SK-N-SH treated with all-trans-retinoic acid at 6 μM for 48 hours (cell line): Measurements from ENCODE around the gene HEMK1.

Source experiments
- ATAC-seq: fragments of 200-7000 bp; cut with Tn5 transposase; 3 replicates; pipeline ENCODE4 v1.9.1; 2020; ENCODE audit warnings: mild to moderate bottlenecking, moderate library complexity
- ARNTL ChIP-seq: fragments of 450-650 bp; formaldehyde crosslinking; IDR thresholded peaks from 2 replicates; pipeline ENCODE4 v1.5.0; 2020; ENCODE audit warnings: low read depth, mild to moderate bottlenecking, moderate library complexity, borderline replicate concordance
- BACH2 ChIP-seq: fragments of 250-450 bp; sonication (Bioruptor Pico); IDR thresholded peaks from 2 replicates; pipeline ENCODE4 v1.9.0; 2021; ENCODE audit warnings: mild to moderate bottlenecking, borderline replicate concordance
- CSDC2 ChIP-seq: fragments of 250-450 bp; sonication (Bioruptor Pico); IDR thresholded peaks from 2 replicates; pipeline ENCODE4 v1.5.0; 2020; ENCODE audit warnings: mild to moderate bottlenecking, moderate library complexity
- ESRRG ChIP-seq: fragments of 250-450 bp; sonication (Bioruptor Pico); IDR thresholded peaks from 2 replicates; pipeline ENCODE4 v1.6.1; 2021; ENCODE audit warnings: mild to moderate bottlenecking
- GLIS3 ChIP-seq: fragments of 250-450 bp; sonication (Bioruptor Pico); IDR thresholded peaks from 2 replicates; pipeline ENCODE4 v1.5.0; 2020; ENCODE audit warnings: mild to moderate bottlenecking, moderate library complexity
- ISL1 ChIP-seq: fragments of 250-450 bp; sonication (Bioruptor Pico); IDR thresholded peaks from 2 replicates; pipeline ENCODE4 v2.1.2; 2022; ENCODE audit warnings: mild to moderate bottlenecking, moderate library complexity
- OSR1 ChIP-seq: fragments of 250-450 bp; sonication (Bioruptor Pico); IDR thresholded peaks from 2 replicates; pipeline ENCODE4 v1.8.0; 2022; ENCODE audit warnings: moderate library complexity, mild to moderate bottlenecking, inconsistent platforms
- PATZ1 ChIP-seq: fragments of 250-450 bp; sonication (Bioruptor Pico); IDR thresholded peaks from 2 replicates; pipeline ENCODE4 v1.8.0; 2020; ENCODE audit warnings: mild to moderate bottlenecking, moderate library complexity, borderline replicate concordance
- PPARA ChIP-seq: fragments of 250-450 bp; sonication (Bioruptor Pico); IDR thresholded peaks from 2 replicates; pipeline ENCODE4 v1.5.0; 2020; ENCODE audit warnings: mild to moderate bottlenecking, borderline replicate concordance
- RARB ChIP-seq: fragments of 250-450 bp; sonication (Bioruptor Pico); IDR thresholded peaks from 2 replicates; pipeline ENCODE4 v1.8.0; 2021; ENCODE audit warnings: mild to moderate bottlenecking, moderate library complexity
- SNAI2 ChIP-seq: fragments of 250-450 bp; sonication (Bioruptor Pico); IDR thresholded peaks from 2 replicates; pipeline ENCODE4 v1.5.0; 2020; ENCODE audit warnings: mild to moderate bottlenecking, moderate library complexity
- TOX ChIP-seq: fragments of 250-450 bp; sonication (Bioruptor Pico); IDR thresholded peaks from 2 replicates; pipeline ENCODE4 v1.8.0; 2021; ENCODE audit warnings: mild to moderate bottlenecking, moderate library complexity, borderline replicate concordance
- TSHZ2 ChIP-seq: fragments of 250-450 bp; sonication (Bioruptor Pico); IDR thresholded peaks from 2 replicates; pipeline ENCODE4 v1.5.0; 2020; ENCODE audit warnings: mild to moderate bottlenecking, moderate library complexity
- ZC3H10 ChIP-seq: fragments of 250-450 bp; sonication (Bioruptor Pico); IDR thresholded peaks from 2 replicates; pipeline ENCODE4 v1.5.1; 2021; ENCODE audit warnings: mild to moderate bottlenecking, moderate library complexity
- ZFP30 ChIP-seq: fragments of 450-650 bp; formaldehyde crosslinking; IDR thresholded peaks from 2 replicates; pipeline ENCODE4 v1.5.0; 2022; ENCODE audit warnings: mild to moderate bottlenecking, moderate library complexity
- ZNF565 ChIP-seq: fragments of 450-650 bp; formaldehyde crosslinking; conservative IDR thresholded peaks from 2 replicates; pipeline ENCODE4 v1.5.0; 2020; ENCODE audit warnings: low read depth, mild to moderate bottlenecking, moderate library complexity
- ZNF70 ChIP-seq: fragments of 450-650 bp; formaldehyde crosslinking; IDR thresholded peaks from 2 replicates; pipeline ENCODE4 v1.5.0; 2020; ENCODE audit warnings: mild to moderate bottlenecking, moderate library complexity
- ZNF8 ChIP-seq: fragments of 450-650 bp; formaldehyde crosslinking; IDR thresholded peaks from 2 replicates; pipeline ENCODE4 v1.5.0; 2020; ENCODE audit warnings: mild to moderate bottlenecking, moderate library complexity
- TF ChIP-seq, protein P1 (sequence below): fragments of 250-450 bp; sonication (Bioruptor Pico); IDR thresholded peaks from 2 replicates; pipeline ENCODE4 v1.8.0; 2021; ENCODE audit warnings: low read depth, mild to moderate bottlenecking, moderate library complexity, borderline replicate concordance
- TF ChIP-seq, protein P2 (sequence below): fragments of 250-450 bp; sonication (Bioruptor Pico); IDR thresholded peaks from 2 replicates; pipeline ENCODE4 v1.5.1; 2020; ENCODE audit warnings: low read depth, mild to moderate bottlenecking, moderate library complexity

Gene HEMK1

DNA sequence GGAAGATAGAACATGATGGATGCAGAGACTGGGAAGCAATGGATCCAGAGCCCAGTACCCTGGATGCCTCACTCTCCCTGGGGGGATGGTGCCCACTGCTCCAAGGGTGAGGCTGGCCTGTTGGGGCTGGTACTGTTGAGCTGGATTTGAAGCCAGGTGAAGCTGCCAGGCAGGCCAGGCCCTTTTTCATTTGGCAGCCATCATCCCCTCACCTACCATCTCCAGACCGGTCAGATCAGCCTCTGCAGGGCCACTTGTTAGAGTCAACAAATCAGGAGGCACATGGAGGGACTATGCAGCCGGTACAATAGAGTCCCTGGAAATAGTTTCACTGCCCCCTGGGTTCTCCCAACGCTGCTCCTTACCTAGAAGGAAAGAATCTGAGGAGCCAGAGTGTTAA, 53.6 kb downstream of the HEMK1 start:
- no peak for ATAC-seq
- TF ChIP-seq GLIS3 = no peak
- TF ChIP-seq ZNF8 (CRISPR knock-in tag) = no peak
- TF ChIP-seq ZC3H10 (CRISPR knock-in tag) = no peak
- TF ChIP-seq TSHZ2 (CRISPR knock-in tag) = no peak
- TF ChIP-seq OSR1 (CRISPR knock-in tag) = no peak
- TF ChIP-seq ZFP30 (CRISPR knock-in tag) = no peak
- TF ChIP-seq ARNTL = no peak

DNA sequence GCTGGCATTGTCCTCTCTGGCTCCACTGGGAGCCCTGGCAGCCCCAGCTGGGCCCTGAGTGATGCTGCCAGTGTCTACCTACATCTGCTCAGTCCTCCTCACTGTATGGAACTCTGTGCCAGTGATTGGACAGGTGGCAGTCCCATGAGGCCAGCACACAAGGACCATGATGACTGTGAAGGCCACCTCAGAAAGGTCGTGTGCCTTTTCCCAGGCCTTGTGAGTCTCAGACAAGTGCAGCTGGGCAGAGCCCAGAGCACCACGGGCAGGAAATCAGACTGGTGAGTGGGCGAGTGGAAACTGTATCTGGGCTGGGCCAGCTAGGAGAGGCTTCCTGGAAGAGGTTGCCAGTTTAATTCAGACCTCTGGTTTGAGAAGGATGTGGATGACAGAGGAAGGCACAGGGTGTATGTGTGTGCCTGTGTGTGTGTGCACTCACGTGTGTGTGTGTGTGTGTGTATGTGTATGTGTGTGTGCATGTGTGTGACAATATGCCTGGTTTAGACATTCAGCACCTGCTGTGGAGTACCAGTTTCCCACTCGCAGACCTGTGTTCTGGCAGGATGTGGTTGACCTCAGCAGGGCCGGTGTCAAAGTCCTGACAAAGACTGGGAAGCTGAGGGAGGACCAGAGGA, 54.6 kb downstream of the HEMK1 start:
- no peak for TF ChIP-seq GLIS3
- TF ChIP-seq, protein P1, sequence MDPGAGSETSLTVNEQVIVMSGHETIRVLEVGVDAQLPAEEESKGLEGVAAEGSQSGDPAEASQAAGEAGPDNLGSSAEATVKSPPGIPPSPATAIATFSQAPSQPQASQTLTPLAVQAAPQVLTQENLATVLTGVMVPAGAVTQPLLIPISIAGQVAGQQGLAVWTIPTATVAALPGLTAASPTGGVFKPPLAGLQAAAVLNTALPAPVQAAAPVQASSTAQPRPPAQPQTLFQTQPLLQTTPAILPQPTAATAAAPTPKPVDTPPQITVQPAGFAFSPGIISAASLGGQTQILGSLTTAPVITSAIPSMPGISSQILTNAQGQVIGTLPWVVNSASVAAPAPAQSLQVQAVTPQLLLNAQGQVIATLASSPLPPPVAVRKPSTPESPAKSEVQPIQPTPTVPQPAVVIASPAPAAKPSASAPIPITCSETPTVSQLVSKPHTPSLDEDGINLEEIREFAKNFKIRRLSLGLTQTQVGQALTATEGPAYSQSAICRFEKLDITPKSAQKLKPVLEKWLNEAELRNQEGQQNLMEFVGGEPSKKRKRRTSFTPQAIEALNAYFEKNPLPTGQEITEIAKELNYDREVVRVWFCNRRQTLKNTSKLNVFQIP (CRISPR knock-in tag) = no peak
- no peak for TF ChIP-seq ISL1
- no peak for TF ChIP-seq ZNF8 (CRISPR knock-in tag)
- no peak for TF ChIP-seq ESRRG (CRISPR knock-in tag)
- no peak for TF ChIP-seq ZNF565 (CRISPR knock-in tag)
- no peak for TF ChIP-seq RARB (CRISPR knock-in tag)
- TF ChIP-seq BACH2 (CRISPR knock-in tag) = no peak
- no peak for TF ChIP-seq CSDC2 (CRISPR knock-in tag)
- TF ChIP-seq, protein P2, sequence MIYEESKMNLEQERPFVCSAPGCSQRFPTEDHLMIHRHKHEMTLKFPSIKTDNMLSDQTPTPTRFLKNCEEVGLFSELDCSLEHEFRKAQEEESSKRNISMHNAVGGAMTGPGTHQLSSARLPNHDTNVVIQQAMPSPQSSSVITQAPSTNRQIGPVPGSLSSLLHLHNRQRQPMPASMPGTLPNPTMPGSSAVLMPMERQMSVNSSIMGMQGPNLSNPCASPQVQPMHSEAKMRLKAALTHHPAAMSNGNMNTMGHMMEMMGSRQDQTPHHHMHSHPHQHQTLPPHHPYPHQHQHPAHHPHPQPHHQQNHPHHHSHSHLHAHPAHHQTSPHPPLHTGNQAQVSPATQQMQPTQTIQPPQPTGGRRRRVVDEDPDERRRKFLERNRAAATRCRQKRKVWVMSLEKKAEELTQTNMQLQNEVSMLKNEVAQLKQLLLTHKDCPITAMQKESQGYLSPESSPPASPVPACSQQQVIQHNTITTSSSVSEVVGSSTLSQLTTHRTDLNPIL (CRISPR knock-in tag) = no peak
- no peak for TF ChIP-seq OSR1 (CRISPR knock-in tag)
- no peak for TF ChIP-seq ARNTL
- no peak for TF ChIP-seq ZFP30 (CRISPR knock-in tag)
- no peak for TF ChIP-seq TOX
- TF ChIP-seq TSHZ2 (CRISPR knock-in tag) = no peak
- TF ChIP-seq ZNF70 (CRISPR knock-in tag) = no peak
- TF ChIP-seq PATZ1 (CRISPR knock-in tag) = no peak
- ATAC-seq = no peak

- ATAC-seq = no peak
- TF ChIP-seq PATZ1 (CRISPR knock-in tag) = no peak
- TF ChIP-seq ZFP30 (CRISPR knock-in tag) = no peak
- no peak for TF ChIP-seq PPARA (CRISPR knock-in tag)
- TF ChIP-seq, protein P2 (CRISPR knock-in tag) = no peak
- no peak for TF ChIP-seq RARB (CRISPR knock-in tag)
- TF ChIP-seq BACH2 (CRISPR knock-in tag) = no peak
- no peak for TF ChIP-seq SNAI2
- TF ChIP-seq OSR1 (CRISPR knock-in tag) = no peak
- TF ChIP-seq TSHZ2 (CRISPR knock-in tag) = no peak
These were observed 55.3 kb downstream of the HEMK1 start for GRCh38 chr3:50624634-50625033.
